PFSK-1 (cell line): Measurements from ENCODE around the gene TMPRSS7.

Source experiments
- SIN3A ChIP-seq: IDR thresholded peaks from 2 replicates; pipeline ENCODE4 v1.6.1; 2012; ENCODE audit warnings: mild to moderate bottlenecking, low read length, moderate library complexity, borderline replicate concordance; ENCODE audit not compliant: insufficient read depth
- TAF1 ChIP-seq: IDR thresholded peaks from 2 replicates; pipeline ENCODE4 v1.6.1; 2012; ENCODE audit warnings: low read length, control low read depth, borderline replicate concordance; ENCODE audit not compliant: insufficient read depth
- TF ChIP-seq, protein P1 (sequence below), 2 experiments: IDR thresholded peaks; 2 replicates each; pipeline versions ENCODE4 v1.6.1 to v1.8.0; 2011 to 2012; ENCODE audit warnings: low read depth in 2 of 2, low read length in 2 of 2, control low read depth in 1 of 2, inconsistent platforms in 1 of 2, mild to moderate bottlenecking in 1 of 2, moderate library complexity in 1 of 2; ENCODE audit not compliant: insufficient read depth in 1 of 2

DNA sequence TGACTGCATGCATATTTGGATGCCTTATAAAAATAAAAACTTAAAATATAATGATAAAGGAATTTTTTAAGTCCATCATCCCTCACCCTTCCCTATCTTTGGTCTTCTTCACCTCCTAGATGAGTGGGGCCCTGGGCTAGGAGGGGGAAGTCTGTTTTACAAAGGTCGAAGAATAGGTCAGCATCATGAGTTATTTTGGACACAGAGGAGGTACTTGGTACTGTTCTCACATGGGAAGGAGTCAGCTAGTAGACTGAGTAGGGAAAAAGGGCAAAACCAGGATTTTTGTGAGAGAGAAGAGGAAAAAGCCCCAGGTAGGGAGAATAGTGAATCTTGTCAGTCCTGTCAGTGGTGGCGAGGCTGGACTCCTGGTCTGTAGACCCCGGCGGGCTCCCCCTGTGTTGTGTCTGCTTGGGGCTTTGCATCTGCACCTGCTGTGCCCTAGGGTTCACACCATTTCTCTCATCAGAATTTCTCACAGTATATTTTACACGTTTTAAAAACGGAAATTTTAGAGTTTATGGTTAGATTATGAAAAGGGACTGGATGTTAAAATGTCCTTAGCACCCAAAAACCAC, 81.4 kb downstream of the TMPRSS7 start:
- TF ChIP-seq SIN3A (no peak), TAF1 (no peak)
- TF ChIP-seq, protein P1, sequence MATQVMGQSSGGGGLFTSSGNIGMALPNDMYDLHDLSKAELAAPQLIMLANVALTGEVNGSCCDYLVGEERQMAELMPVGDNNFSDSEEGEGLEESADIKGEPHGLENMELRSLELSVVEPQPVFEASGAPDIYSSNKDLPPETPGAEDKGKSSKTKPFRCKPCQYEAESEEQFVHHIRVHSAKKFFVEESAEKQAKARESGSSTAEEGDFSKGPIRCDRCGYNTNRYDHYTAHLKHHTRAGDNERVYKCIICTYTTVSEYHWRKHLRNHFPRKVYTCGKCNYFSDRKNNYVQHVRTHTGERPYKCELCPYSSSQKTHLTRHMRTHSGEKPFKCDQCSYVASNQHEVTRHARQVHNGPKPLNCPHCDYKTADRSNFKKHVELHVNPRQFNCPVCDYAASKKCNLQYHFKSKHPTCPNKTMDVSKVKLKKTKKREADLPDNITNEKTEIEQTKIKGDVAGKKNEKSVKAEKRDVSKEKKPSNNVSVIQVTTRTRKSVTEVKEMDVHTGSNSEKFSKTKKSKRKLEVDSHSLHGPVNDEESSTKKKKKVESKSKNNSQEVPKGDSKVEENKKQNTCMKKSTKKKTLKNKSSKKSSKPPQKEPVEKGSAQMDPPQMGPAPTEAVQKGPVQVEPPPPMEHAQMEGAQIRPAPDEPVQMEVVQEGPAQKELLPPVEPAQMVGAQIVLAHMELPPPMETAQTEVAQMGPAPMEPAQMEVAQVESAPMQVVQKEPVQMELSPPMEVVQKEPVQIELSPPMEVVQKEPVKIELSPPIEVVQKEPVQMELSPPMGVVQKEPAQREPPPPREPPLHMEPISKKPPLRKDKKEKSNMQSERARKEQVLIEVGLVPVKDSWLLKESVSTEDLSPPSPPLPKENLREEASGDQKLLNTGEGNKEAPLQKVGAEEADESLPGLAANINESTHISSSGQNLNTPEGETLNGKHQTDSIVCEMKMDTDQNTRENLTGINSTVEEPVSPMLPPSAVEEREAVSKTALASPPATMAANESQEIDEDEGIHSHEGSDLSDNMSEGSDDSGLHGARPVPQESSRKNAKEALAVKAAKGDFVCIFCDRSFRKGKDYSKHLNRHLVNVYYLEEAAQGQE (IDR thresholded peaks at IDR 0.05; ENCODE audit: insufficient read depth in 1 of 2, low read depth in 2 of 2, low read length in 2 of 2), result no peak
